K562 (cell line): ENCODE results near the gene PLEKHA7. TPM values are rescaled to one million over a fixed set of nuclear protein-coding genes. Genes with fewer than 3 reads are reported as not detected.

Experiments used
- ATAC-seq: fragments of 200-7000 bp; cut with Tn5 transposase; 3 replicates; pipeline ENCODE4 v1.9.1; 2020; ENCODE audit warnings: moderate library complexity
- BruUV-seq: library from RNA; stranded (reverse); fragments of 400-500 nt; replicated peaks from 2 replicates; lab custom pipeline; 2021; lab: Mats Ljungman, UMichigan
- CTCF ChIA-PET: fragments of 300-600 bp; formaldehyde crosslinking; extraction: SDS; loops from one replicate; lab custom pipeline; 2021; ENCODE audit warnings: low intra/inter-chr PET ratio; lab: Yijun Ruan, JAX
- POLR2A ChIA-PET: fragments of 300-600, 350-650 bp; sonication (Branson Sonifier 250); formaldehyde crosslinking; extraction: SDS; loops from one replicate; lab custom pipeline; 2021; ENCODE audit warnings: antibody characterized with exemption, inconsistent platforms; lab: Yijun Ruan, JAX
- DNase-seq, 4 experiments: peaks; one replicate each; pipeline versions ENCODE4 v3.0.0 to v3.0.0-alpha.2; 2011 to 2018; ENCODE audit warnings: low spot score in 3 of 4, mixed read lengths in 3 of 4; ENCODE audit errors: extremely low read depth in 1 of 4
- FAIRE-seq: peaks from 2 replicates; lab custom pipeline; 2011; peaks lifted over from hg19 to GRCh38; lab: Jason Lieb, UNC
- H2AFZ ChIP-seq: 2 replicates; pipeline ENCODE4 v1.6.0; 2011; ENCODE audit warnings: low read depth, low read length, control low read depth, inconsistent platforms
- H3K27ac ChIP-seq: fragments of 200-600 bp; 3 replicates; pipeline ENCODE4 v1.8.0; 2011; ENCODE audit warnings: low read depth, mild to moderate bottlenecking, control low read depth, inconsistent platforms, low read length, moderate library complexity, mixed read lengths; ENCODE audit errors: extremely low read depth
- H3K27me3 ChIP-seq, 2 experiments: fragments of 300-600 bp in 1 of 2; 2 replicates in 1 of 2; 3 replicates in 1 of 2; pipeline versions ENCODE4 v1.6.0 to v1.8.0; 2011; ENCODE audit warnings: inconsistent platforms in 2 of 2, low read length in 2 of 2, mild to moderate bottlenecking in 1 of 2, mixed read lengths in 1 of 2, moderate library complexity in 1 of 2; ENCODE audit not compliant: control insufficient read depth in 2 of 2, insufficient read depth in 2 of 2
- H3K36me3 ChIP-seq: fragments of 300-600 bp; 3 replicates; pipeline ENCODE4 v1.8.0; 2011; ENCODE audit warnings: mild to moderate bottlenecking, low read length, inconsistent platforms; ENCODE audit not compliant: control insufficient read depth, insufficient read depth
- H3K4me1 ChIP-seq, 2 experiments: fragments of 200-600 bp in 1 of 2; replicated peaks in 1 of 2; 2 replicates in 1 of 2; 3 replicates in 1 of 2; pipeline versions ENCODE4 v1.5.1 to v1.8.0; 2011; ENCODE audit warnings: inconsistent platforms in 2 of 2, low read length in 2 of 2, mild to moderate bottlenecking in 1 of 2, mixed read lengths in 1 of 2, moderate library complexity in 1 of 2; ENCODE audit not compliant: control insufficient read depth in 2 of 2, insufficient read depth in 2 of 2
- H3K4me2 ChIP-seq: 2 replicates; pipeline ENCODE4 v1.6.1; 2011; ENCODE audit warnings: low read length, control low read depth, inconsistent platforms, mixed read lengths; ENCODE audit not compliant: insufficient read depth
- H3K4me3 ChIP-seq: fragments of 200-600 bp; sonication (generic), shearing (Covaris generic); 2 replicates; pipeline ENCODE4 v1.5.1; 2016; ENCODE audit warnings: control low read depth, inconsistent platforms
- H3K79me2 ChIP-seq: fragments of 200-600 bp; 3 replicates; pipeline ENCODE4 v1.8.0; 2011; ENCODE audit warnings: low read length, inconsistent platforms; ENCODE audit not compliant: control insufficient read depth, insufficient read depth
- H3K9ac ChIP-seq, 2 experiments: 2 replicates each; pipeline versions ENCODE4 v1.6.0 to v1.6.1; 2011; ENCODE audit warnings: low read depth in 2 of 2, low read length in 2 of 2, control low read depth in 1 of 2, inconsistent platforms in 1 of 2, mild to moderate bottlenecking in 1 of 2, mixed read lengths in 1 of 2; ENCODE audit not compliant: insufficient read depth in 1 of 2
- H3K9me1 ChIP-seq: one replicate; pipeline ENCODE4 v1.6.0; 2011; ENCODE audit warnings: inconsistent platforms, mild to moderate bottlenecking, low read length, moderate library complexity; ENCODE audit not compliant: control insufficient read depth, insufficient read depth
- H3K9me3 ChIP-seq: replicated peaks from 2 replicates; pipeline ENCODE4 v1.5.1; 2011; ENCODE audit warnings: low read depth, low read length, inconsistent platforms; ENCODE audit not compliant: control insufficient read depth, insufficient read depth
- H4K20me1 ChIP-seq: replicated peaks from 2 replicates; pipeline ENCODE4 v1.6.1; 2011; ENCODE audit warnings: low read length, inconsistent platforms, mixed read lengths; ENCODE audit not compliant: control insufficient read depth, insufficient read depth
- ZNF766 ChIP-seq: fragments of 200-800 bp; sonication (Bioruptor generic); conservative IDR thresholded peaks from 2 replicates; pipeline ENCODE4 v1.6.1; 2016; ENCODE audit warnings: missing genetic modification characterization, missing compliant biosample characterization
- WGBS: fragments of 100-300 bp; shearing (Covaris generic); methylation state at CpG from one replicate; pipeline ENCODE4 v1.1.6; 2016; ENCODE audit warnings: low coverage, mixed read lengths; ENCODE audit not compliant: insufficient coverage; ENCODE audit errors: missing lambda C conversion rate; 5-methylcytosine and 5-hydroxymethylcytosine counted together
- in situ Hi-C: fragments of 300-500 bp; cut with MboI; formaldehyde crosslinking; loops from 4 replicates; pipeline ENCODE4 v1.15.0; 2018; ENCODE audit warnings: inconsistent platforms, mixed read lengths
- intact Hi-C: fragments of 100-400 bp; cut with micrococcal nuclease; formaldehyde crosslinking; loops from 2 replicates; pipeline ENCODE4 v1.14.2; 2022
- polyA plus RNA-seq, 8 experiments: library from polyadenylated mRNA; depleted of rRNA in 4 of 8; stranded (reverse) in 5 of 8; unstranded in 3 of 8; fragments of >200 nt; fragmentation: Nextera tagmentation in 2 of 8; fragmentation: Illumina TruSeq in 1 of 8; extraction: Ambion mirVana in 2 of 8; extraction: Trizol in 1 of 8; gene quantifications; 2 replicates each; pipeline versions ENCODE4 v1.2.1 to v1.2.3, GENCODE V29; 2011 to 2014; ENCODE audit warnings: inconsistent platforms in 1 of 8, missing spikeins in 1 of 8
- total RNA-seq, 7 experiments: library from RNA; depleted of rRNA in 6 of 7; stranded (reverse); fragments of >200 nt in 6 of 7; fragmentation: Illumina TruSeq in 2 of 7; extraction: Trizol in 2 of 7; gene quantifications; 2 replicates each; pipeline versions ENCODE4 v1.2.1 to v1.2.3, GENCODE V29; 2011 to 2021; ENCODE audit warnings: low replicate concordance in 1 of 7
- TF ChIP-seq, protein P1 (sequence below): sonication (generic); formaldehyde crosslinking; IDR thresholded peaks from 2 replicates; pipeline ENCODE4 v1.8.1; 2023; ENCODE audit warnings: missing genetic modification reagents, mild to moderate bottlenecking, borderline replicate concordance

PLEKHA7 gene
- total and polyA plus RNA-seq, 9 of the 15 experiments (the other 6 are each of a cell fraction or from before 2014, with no cell fraction given), result 0.06 to 0.77 (median 0.20) TPM; not detected in 1

DNA sequence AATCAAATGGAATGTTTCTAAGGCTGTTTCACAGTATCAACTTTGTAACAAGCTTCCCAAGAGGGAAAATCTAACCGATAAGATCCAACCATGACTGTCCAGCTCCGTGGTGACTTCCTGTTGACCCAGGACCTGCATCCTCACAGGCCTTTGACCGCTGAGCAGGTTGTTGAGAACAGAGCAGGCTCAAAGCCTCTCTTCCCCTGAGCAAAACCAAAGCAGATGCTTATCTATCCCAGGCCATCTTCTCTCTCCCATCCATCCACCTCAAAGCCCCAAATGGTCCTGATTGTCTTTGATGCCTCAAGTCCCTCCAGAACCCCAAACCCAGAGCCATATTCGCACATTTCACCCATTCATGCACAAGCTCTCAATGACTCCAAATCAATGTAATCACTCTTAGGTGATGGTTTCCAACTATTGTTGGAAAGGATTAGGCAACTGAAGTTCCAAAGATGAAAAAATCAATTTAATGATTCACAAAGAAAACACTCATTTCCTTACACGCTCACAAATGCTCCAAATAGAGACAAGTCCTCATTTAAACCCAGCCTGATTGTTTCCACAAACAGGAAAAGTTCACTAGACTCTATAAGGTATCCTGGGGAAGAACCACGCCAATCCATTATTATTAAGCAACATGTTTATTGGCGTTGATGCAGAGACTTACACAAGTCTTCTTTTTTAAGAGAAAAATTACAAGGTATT is 227.0 kb downstream of the PLEKHA7 start:
- no peak for TF ChIP-seq ZNF766 (CRISPR knock-in tag)
- TF ChIP-seq, protein P1, sequence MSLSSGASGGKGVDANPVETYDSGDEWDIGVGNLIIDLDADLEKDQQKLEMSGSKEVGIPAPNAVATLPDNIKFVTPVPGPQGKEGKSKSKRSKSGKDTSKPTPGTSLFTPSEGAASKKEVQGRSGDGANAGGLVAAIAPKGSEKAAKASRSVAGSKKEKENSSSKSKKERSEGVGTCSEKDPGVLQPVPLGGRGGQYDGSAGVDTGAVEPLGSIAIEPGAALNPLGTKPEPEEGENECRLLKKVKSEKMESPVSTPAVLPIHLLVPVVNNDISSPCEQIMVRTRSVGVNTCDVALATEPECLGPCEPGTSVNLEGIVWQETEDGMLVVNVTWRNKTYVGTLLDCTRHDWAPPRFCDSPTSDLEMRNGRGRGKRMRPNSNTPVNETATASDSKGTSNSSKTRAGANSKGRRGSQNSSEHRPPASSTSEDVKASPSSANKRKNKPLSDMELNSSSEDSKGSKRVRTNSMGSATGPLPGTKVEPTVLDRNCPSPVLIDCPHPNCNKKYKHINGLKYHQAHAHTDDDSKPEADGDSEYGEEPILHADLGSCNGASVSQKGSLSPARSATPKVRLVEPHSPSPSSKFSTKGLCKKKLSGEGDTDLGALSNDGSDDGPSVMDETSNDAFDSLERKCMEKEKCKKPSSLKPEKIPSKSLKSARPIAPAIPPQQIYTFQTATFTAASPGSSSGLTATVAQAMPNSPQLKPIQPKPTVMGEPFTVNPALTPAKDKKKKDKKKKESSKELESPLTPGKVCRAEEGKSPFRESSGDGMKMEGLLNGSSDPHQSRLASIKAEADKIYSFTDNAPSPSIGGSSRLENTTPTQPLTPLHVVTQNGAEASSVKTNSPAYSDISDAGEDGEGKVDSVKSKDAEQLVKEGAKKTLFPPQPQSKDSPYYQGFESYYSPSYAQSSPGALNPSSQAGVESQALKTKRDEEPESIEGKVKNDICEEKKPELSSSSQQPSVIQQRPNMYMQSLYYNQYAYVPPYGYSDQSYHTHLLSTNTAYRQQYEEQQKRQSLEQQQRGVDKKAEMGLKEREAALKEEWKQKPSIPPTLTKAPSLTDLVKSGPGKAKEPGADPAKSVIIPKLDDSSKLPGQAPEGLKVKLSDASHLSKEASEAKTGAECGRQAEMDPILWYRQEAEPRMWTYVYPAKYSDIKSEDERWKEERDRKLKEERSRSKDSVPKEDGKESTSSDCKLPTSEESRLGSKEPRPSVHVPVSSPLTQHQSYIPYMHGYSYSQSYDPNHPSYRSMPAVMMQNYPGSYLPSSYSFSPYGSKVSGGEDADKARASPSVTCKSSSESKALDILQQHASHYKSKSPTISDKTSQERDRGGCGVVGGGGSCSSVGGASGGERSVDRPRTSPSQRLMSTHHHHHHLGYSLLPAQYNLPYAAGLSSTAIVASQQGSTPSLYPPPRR, result no peak
- no peak overlapping the region for H3K27ac ChIP-seq
- H3K9me3 ChIP-seq, result no peaks in the 10 kb centered on the region
- peaks cover 4% of the 10 kb centered on the region for H3K9me1 ChIP-seq
- no peaks in the 10 kb centered on the region for H3K36me3 ChIP-seq
- H3K4me2 ChIP-seq, result no peak overlapping the region
- no peak overlapping the region for H3K4me3 ChIP-seq
- in situ Hi-C loops, result loop anchor here (10.0 kb wide), 1 partner anchor 278 kb away; no protein-coding TSS in a partner anchor
- peaks cover 11% of the 10 kb centered on the region; the same call in 1 of the 2 replicates for H4K20me1 ChIP-seq
- ChIA-PET CTCF (no interaction called here), POLR2A (interaction anchor here (1.0 kb wide), 1 partner anchor 10 kb away, joined by 4 read pairs; no protein-coding TSS in a partner anchor)
- H3K4me1 ChIP-seq, result peaks cover 0 to 6% of the 10 kb centered on the region in 2 experiments; a peak in 2 of 5 replicates
- intact Hi-C loops, result loop anchor here (5.0 kb wide), 1 partner anchor 35 kb away; no protein-coding TSS in a partner anchor
- DNase-seq (no peak), ATAC-seq (no peak), FAIRE-seq (no peak)
- peaks cover 11 to 37% of the 10 kb centered on the region in 2 experiments; a peak in 4 of 5 replicates for H3K27me3 ChIP-seq
- no peaks in the 10 kb centered on the region for H3K79me2 ChIP-seq
- no TSS peak for BruUV-seq
- H2AFZ ChIP-seq, result no peak overlapping the region
- 5% methylated on average over 7 of the region's 7 CpGs for WGBS
- no peak overlapping the region for H3K9ac ChIP-seq
